Measurements from ENCODE around the gene PIAS2.

The PIAS2 gene

DNA sequence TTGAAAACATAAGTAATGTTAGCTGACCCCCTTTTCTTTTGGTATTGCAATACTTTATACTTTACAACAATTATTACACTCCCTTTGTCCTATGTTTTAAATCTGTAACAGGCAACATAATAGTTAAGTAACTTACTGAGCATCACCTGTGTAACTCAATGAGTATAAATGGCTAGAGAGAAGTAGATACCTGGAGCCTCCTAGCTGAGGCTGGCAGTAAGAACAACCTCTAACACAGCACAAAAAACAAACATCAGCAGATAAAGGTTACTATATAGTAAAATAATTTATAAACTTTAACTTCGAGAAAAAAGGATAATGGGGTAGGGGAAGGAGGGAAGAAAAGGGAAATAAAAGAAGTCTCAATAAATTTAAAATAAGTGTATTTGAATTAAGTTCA is 87.4 kb downstream of the PIAS2 start:
- TF ChIP-seq FOXM1 (IDR thresholded peaks at IDR 0.05; ENCODE audit: borderline replicate concordance, low read depth), result no peak
- no peak for TF ChIP-seq EGR1 (IDR thresholded peaks at IDR 0.05)

GRCh38 chr18:46829531-46829930 is 87.8 kb downstream of the PIAS2 start:
- no peak for TF ChIP-seq TEAD4 (IDR thresholded peaks at IDR 0.05)
- TF ChIP-seq REST (IDR thresholded peaks at IDR 0.05; ENCODE audit: low read depth), result no peak
- TF ChIP-seq MAX (IDR thresholded peaks at IDR 0.05), result no peak
- TF ChIP-seq, protein P1, sequence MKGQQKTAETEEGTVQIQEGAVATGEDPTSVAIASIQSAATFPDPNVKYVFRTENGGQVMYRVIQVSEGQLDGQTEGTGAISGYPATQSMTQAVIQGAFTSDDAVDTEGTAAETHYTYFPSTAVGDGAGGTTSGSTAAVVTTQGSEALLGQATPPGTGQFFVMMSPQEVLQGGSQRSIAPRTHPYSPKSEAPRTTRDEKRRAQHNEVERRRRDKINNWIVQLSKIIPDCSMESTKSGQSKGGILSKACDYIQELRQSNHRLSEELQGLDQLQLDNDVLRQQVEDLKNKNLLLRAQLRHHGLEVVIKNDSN (IDR thresholded peaks at IDR 0.05), result no peak
- no peak for TF ChIP-seq ZBTB7A (IDR thresholded peaks at IDR 0.05; ENCODE audit: low read depth)
- no peak for TF ChIP-seq CEBPB (IDR thresholded peaks at IDR 0.05)
- no peak for TF ChIP-seq TCF12 (IDR thresholded peaks at IDR 0.05; ENCODE audit: low read depth)
- TF ChIP-seq EGR1 (IDR thresholded peaks at IDR 0.05), result no peak
- TF ChIP-seq FOXM1 (IDR thresholded peaks at IDR 0.05; ENCODE audit: borderline replicate concordance, low read depth), result no peak
- TF ChIP-seq RAD21 (IDR thresholded peaks at IDR 0.05; ENCODE audit: low read depth), result no peak
- TF ChIP-seq CREB1 (IDR thresholded peaks at IDR 0.05; ENCODE audit: low read depth), result no peak
- TF ChIP-seq YY1 (IDR thresholded peaks at IDR 0.05; ENCODE audit: low read depth), result no peak

GRCh38 chr18:46821856-46822711 is 95.2 kb downstream of the PIAS2 start:
- no peak for TF ChIP-seq ZBTB7A (IDR thresholded peaks at IDR 0.05; ENCODE audit: low read depth)
- TF ChIP-seq MAX (IDR thresholded peaks at IDR 0.05), result no peak
- no peak for TF ChIP-seq TAF1 (IDR thresholded peaks at IDR 0.05; ENCODE audit: low read depth)
- no peak for TF ChIP-seq FOXM1 (IDR thresholded peaks at IDR 0.05; ENCODE audit: borderline replicate concordance, low read depth)
- TF ChIP-seq RAD21 (IDR thresholded peaks at IDR 0.05; ENCODE audit: low read depth), result no peak

GRCh38 chr18:46820863-46821262 is 96.4 kb downstream of the PIAS2 start:
- TF ChIP-seq ZBTB7A (IDR thresholded peaks at IDR 0.05; ENCODE audit: low read depth) (no peak), MAX (IDR thresholded peaks at IDR 0.05) (no peak), TCF12 (IDR thresholded peaks at IDR 0.05; ENCODE audit: low read depth) (no peak), REST (IDR thresholded peaks at IDR 0.05; ENCODE audit: low read depth) (no peak), NFIC (IDR thresholded peaks at IDR 0.05) (no peak), EGR1 (IDR thresholded peaks at IDR 0.05) (no peak), FOXM1 (IDR thresholded peaks at IDR 0.05; ENCODE audit: borderline replicate concordance, low read depth) (no peak), EP300 (IDR thresholded peaks at IDR 0.05; ENCODE audit: borderline replicate concordance) (no peak), YY1 (IDR thresholded peaks at IDR 0.05; ENCODE audit: low read depth) (no peak), CREB1 (IDR thresholded peaks at IDR 0.05; ENCODE audit: low read depth) (no peak), TAF1 (IDR thresholded peaks at IDR 0.05; ENCODE audit: low read depth) (no peak), CEBPB (IDR thresholded peaks at IDR 0.05) (no peak), TEAD4 (IDR thresholded peaks at IDR 0.05) (no peak), RAD21 (IDR thresholded peaks at IDR 0.05; ENCODE audit: low read depth) (no peak)
- TF ChIP-seq, protein P1 (IDR thresholded peaks at IDR 0.05), result no peak

- no peak for TF ChIP-seq CEBPB (IDR thresholded peaks at IDR 0.05)
- no peak for TF ChIP-seq TCF12 (IDR thresholded peaks at IDR 0.05; ENCODE audit: low read depth)
- TF ChIP-seq YY1 (IDR thresholded peaks at IDR 0.05; ENCODE audit: low read depth), result no peak
- no peak for TF ChIP-seq EGR1 (IDR thresholded peaks at IDR 0.05)
- TF ChIP-seq FOXM1 (IDR thresholded peaks at IDR 0.05; ENCODE audit: borderline replicate concordance, low read depth), result no peak
- TF ChIP-seq MAX (IDR thresholded peaks at IDR 0.05), result no peak
- TF ChIP-seq, protein P1 (IDR thresholded peaks at IDR 0.05), result no peak
- no peak for TF ChIP-seq REST (IDR thresholded peaks at IDR 0.05; ENCODE audit: low read depth)
- no peak for TF ChIP-seq TAF1 (IDR thresholded peaks at IDR 0.05; ENCODE audit: low read depth)
- TF ChIP-seq CREB1 (IDR thresholded peaks at IDR 0.05; ENCODE audit: low read depth), result no peak
- no peak for TF ChIP-seq ZBTB7A (IDR thresholded peaks at IDR 0.05; ENCODE audit: low read depth)
Measured at GRCh38 chr18:46815661-46816060, 101.6 kb downstream of the PIAS2 start.

Measured in Ishikawa (cell line).